HTR-8/SVneo (cell line): Measurements from ENCODE around the gene EHD4.

Experiments used
- DNase-seq: peaks from one replicate; pipeline ENCODE4 v3.0.0; 2011; ENCODE audit warnings: low spot score, mixed read lengths; ENCODE audit not compliant: insufficient read length
- FAIRE-seq: peaks from 2 replicates; lab custom pipeline; 2011; peaks lifted over from hg19 to GRCh38; lab: Jason Lieb, UNC

The EHD4 gene

DNA sequence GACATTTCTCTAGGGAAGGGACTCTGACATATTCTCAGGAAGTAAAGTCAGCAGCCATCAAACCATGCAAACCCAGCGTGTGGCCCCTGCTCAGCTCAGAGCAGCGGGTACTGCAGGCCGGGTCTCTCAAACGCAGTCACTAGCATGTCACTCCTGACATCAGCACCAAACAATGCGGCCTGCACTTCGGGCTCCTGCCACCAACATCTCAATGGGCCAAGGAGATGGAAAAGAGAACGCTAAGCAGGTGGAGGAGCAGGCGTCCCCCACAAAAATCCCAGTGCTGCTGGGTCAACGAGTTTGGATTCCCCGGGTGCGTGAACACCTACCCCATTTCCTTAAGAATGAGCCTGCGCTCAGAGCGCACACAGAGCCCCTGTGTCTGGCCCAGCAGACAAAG, 68.6 kb downstream of the EHD4 start:
- DNase-seq: no peak
- FAIRE-seq: no peak

DNA sequence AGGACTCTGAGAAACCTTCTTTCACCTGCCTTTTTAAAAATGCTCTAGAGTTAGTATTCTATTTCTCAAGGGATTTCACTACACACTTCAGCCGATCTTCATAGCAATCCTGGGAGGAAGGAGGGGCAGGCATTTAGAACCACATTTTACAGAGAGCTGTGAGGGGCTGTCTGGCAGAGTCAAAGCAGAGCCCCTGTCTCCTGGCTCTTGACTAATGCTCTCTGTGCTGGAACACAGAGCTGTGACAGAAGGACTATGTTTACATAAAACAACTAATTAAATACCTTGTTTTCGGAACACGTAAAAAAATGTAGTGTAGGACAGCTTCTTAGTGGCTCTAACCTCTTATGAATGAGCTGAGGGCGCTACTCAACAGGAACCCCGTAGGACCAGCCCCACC, 70.9 kb downstream of the EHD4 start:
- no peak for DNase-seq
- FAIRE-seq: no peak

DNA sequence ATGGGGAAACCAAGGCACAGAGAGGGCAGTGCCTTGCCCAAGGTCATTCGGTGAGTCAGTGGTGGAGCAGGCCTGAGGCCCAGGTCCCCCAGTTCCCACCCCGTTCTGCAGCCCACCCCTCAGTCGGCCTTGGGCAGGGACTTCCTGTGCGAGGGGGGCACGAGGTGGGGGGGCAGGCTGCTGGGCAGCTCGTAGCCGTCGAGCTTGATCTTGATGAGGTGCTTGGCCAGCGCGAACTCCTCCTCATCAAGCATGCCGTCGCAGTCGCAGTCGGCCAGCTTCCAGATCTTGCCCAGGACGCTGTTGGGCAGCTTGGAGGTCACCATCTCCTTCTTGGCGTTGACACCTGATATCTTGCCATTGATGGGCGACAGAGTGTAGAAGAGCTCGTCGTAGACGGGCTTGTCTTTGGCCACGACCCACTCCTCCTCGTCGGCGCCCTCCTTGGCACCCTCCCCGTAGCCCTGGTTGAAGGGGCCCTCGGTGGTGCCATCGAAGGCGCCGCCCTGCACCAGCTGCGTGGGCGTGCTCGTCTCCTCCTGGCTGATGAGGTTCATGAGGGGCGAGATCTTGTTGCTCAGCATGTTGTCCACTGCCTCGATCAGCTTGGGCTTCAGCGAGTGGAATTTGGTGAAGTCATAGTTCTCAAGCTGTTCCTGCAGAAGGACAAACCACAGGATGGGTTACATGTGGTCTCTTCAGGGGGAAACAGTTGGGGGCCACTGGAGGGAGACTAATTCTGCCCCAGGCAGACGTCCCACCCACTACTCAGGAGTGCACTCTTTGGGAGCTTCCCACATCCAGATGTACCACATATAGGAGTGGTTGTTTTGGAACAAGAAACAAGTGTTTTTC, 71.6 kb downstream of the EHD4 start:
- no peak for DNase-seq
- FAIRE-seq: no peak

DNA sequence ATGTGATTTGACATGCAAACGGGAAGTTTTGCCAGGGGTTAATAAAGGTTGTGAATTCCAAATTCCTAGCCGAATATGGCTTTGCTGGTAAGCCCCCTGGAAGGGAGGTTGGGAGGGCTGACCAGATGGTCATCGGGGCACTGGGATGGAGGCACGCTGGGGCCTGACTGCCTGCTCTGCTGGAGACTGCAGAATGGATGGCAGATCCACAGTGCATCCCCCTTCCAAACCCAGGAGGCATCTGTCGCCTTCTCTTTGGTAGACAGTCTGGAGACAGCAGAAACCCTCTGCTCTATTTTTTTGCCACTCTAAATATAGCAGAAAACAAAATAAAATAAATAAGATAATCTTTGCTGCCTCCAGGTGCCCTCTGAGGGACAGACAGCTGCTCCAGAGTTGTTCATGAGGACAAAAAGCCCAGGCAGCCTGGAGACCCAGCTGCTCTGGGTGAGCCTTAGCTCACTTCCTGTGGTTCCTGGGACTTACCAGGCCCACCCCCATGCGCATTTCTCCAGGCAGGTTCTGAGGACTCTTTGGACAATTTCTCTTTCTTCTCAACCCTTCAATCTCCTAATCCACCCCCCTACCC, 72.4 kb downstream of the EHD4 start:
- DNase-seq: no peak
- no peak for FAIRE-seq

DNA sequence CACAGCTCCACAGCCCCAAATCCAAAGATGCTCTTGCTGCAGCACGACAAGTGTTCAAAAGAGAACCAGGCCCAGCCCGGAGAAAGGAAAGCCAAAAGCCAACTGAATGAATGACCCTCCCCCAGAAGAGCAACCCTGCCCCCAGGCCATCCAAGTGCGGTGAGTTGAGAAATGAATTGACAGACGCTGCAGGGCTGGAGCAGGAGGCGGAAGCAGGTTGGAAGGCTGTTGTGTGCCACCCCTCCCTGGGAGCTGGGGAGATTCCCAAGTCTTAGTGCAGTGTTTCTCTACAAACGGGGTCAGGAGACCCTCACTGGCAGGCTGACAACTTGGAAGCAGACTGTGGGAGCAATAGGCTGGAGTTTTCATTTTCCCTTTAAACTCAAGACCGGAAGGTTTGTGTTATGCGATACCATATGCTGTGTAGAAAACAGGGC, 75.0 kb downstream of the EHD4 start:
- no peak for FAIRE-seq
- no peak for DNase-seq

DNA sequence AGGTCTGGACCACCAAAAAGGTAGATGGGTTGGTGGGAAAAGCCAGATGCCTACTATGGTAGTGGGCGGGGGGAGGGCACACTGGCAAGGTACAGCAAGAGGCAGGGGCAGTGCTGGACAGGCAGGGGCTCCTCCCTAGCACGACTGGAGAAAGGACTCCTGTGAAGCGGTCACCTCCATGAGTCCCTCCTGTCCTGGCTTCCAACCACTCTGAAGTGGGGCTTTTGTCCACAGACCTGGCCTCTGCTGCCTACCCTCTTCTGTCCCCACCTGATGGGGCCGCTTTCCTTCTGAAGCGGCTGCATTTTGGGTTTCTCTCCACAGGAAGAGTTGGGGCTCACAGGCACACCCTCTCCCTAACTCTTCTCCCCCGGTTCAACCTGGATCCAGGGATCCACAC, 75.8 kb downstream of the EHD4 start:
- no peak for FAIRE-seq
- DNase-seq: no peak

DNA sequence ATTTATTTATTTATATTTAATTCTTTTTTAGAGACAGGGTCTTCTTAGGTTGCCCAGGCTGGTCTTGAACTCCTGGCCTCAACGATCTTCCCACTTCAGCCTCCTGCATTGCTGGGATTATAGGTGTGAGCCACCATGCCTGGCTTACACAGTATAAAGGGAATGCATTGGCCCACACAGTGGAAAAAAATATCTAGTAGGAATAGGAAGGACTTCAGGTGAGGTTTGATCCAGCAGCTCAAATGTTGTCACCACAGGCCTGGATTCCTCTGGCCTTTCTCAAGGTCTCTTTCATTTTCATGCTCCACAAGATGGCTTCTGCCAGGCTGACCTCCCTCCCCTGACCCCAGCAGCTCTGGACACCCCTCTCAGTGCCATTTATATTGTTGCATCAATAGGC, 76.4 kb downstream of the EHD4 start:
- DNase-seq (no peak), FAIRE-seq (no peak)

DNA sequence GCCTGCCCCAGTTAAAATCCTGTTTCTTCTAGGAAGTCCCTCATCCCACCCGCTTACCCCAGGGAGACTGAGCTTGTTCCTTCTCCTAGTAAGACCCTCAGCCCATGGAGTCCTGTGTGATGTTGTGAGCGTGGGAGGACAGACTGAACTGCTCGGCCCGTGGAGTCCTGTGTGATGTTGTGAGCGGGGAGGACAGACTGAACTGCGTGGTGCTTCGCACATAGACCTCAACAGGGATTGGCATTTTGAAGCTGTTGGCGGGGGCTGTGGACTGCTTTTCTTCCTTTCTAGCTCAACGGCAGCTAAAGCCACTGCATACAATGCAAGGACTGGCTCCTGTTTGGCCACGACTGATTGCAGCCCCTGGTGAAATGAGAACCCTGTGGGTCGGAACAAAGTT, 76.9 kb downstream of the EHD4 start:
- no peak for FAIRE-seq
- no peak for DNase-seq

DNA sequence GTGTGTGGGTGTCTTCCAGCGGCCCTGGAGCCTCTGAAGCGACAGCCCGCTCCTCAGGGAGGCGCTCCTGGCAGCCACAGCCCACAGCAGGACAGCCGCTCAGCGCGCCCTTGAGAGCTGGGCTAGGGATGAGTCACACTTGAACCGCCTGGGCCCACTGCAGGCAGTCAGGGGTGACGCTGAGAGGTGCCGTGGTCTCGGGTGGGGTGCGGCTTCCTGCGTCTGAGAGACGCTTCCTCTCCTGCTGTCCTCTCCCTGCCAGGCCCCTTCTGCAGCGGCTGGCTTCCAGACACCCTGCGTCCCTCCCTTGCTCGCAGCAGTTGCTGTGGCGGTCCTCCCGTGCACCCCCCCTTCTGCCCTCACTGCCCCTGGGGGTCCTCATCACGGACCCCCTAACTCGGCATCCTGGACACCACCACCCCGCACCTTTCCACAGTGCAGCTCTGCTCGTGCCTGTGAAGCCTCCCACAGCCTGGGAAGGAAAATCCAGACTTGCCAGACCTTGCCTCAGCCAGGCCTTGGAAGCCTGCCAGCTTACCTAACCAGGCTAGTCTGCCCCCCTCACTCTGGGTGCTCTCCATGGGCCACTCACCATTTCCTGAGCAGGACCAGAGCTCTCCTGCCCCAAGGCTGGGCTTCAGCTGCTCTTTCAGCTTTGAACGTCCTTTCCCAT, 77.4 kb downstream of the EHD4 start:
- peak; percentile 49 for DNase-seq
- FAIRE-seq: no peak

DNA sequence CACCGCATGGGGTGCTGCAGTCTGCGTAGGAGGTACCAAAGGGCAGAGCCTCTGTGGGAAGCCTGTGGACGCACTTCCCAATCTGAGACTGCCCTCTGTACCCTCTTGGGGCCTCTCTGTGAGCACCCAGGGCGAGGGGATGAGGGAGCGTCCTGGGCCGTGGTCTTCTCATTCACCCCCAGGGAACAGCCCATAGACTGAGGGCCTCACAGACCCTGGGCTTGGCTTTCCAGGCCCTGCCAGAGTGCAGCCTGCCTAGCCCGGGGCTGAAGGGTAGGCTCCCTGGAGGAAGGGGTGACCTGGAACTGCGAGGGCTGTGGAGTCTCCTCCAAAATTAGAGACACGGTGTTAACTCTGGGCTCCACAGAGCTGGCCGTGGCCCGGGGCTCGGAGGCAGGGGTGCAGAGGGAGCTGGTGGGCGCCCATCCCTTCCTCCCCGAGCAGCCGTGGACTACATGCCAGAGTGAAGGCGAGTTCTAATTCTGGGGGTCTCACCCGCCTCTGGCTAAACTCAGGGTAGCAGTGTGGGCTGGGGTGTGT, 78.0 kb downstream of the EHD4 start:
- DNase-seq: no peak
- no peak for FAIRE-seq

DNA sequence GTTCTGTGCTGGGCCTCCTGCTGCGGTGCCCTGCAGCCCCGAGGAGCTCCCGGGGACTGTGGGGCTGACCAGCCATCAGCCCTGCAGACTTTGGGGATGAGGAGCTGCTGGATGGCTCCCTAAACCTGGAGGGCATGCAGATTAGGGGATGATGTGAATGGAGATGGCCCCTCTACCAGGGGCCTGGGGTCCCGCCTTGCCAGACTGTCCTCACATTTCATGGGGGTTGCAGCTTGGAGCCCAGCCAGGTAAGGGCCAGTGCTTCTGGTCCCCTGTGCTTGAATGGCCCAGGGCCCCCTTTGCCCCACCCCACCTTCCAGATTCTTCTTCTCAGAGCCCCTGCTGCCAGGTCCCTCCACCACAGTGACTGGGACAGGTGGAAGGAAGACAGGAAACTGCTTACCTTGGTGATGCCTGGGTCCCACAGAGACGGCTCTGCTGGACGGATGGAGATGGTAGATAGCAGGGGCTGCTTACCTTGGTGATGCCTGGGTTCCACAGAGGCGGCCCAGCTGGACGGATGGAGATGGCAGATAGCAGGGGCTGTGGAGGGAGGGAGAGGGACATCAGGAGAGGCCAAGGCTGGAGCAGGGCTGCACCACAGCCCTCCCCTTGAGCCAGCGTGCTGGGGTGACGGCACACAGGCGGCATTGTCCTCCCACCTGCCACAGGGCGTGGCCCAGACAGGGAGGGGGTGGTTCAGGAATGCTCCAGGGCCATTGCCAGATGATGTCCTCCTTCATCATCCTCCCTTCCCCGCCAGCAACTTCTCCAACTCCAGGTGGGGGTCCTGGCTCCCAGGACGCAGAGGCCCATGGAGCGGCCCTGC, 78.7 kb downstream of the EHD4 start, which contains the start of gene SPTBN5:
Gene SPTBN5, minus strand, starts transcription at position 632 of the 829 bp plus-strand sequence. Its CDS starts 556 bp downstream, at position 76.
- no peak for FAIRE-seq

DNA sequence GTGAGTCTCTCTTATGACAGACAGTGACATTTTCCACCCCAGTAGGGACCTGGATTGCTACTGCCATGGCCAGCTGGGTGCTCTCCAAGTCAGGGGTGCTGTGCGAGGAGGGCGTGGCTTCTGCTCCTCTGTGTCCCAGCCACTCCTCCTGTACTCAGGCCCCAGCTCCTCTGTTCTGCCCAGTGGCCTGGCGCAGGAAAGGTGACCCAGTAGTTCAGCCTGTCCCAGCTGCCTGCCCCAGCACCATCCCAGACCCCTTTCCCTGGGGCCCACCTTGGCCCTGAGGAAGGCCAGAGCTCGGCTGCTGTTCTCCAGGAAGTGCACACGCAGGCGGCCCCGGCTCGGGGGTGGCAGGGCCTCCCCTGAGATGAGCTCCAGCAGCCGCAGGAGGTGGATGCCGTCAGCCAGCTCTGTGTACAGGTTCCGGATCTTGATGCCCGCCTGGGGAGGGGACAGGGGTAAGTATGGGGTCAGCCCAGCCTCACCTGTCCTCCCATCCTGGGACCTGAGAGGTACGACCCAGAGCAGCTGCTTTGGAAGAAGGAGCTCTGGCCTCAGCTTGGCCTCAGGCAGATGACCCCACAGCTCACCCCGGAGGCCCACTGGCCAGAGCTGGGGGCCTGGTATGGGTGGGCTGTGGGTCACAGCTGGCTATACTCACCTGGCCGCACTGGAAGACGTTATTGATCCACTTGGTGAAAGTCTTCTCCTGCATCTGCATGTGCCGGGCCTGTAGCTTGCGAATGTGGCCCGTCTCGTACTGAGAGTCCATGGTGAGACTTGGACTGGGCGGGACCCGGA, 79.5 kb downstream of the EHD4 start:
- DNase-seq: no peak
- FAIRE-seq: no peak

More for the DNA sequence above, 78.7 kb downstream of the EHD4 start, which contains the start of gene SPTBN5:
- no peak for DNase-seq

DNA sequence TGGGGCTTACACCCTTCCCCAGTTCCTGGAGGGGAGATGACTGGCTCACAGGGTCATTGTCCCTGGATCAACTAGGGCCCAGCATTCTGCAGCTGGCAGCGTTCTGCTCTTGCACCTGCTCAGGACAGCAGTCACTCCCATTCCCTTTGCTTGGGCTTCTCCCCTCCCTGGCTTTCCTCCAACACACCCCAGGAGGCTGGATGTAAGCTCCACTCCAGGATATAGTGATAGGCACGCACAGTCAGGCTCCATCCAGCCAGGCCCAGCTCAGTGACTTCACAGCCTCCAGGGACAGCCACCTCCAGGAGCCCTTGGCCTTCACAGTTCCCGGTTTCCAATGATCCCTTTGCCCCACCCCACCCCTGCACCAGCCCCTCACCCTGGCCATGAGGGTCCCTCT, 80.4 kb downstream of the EHD4 start:
- FAIRE-seq (no peak), DNase-seq (no peak)

DNA sequence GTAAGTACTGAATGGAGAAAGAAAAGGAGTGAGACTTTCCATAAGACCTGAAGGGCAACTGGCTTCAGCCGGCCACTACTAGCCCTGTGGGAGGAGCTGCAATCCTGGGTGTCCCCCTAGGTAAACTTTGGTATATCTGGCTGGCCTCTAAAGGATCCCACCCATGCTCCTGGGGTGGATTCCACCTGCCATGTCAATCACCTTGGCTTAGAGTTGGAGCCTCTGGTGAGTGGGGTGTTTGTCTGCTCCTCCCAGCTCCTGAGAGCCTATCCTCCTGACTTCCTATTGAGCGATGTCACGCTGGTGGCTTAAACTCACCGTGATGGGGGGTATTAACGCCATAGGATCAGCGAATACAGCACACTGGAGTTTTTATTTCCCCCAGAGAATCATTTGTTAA, 81.1 kb downstream of the EHD4 start:
- FAIRE-seq (no peak), DNase-seq (no peak)

DNA sequence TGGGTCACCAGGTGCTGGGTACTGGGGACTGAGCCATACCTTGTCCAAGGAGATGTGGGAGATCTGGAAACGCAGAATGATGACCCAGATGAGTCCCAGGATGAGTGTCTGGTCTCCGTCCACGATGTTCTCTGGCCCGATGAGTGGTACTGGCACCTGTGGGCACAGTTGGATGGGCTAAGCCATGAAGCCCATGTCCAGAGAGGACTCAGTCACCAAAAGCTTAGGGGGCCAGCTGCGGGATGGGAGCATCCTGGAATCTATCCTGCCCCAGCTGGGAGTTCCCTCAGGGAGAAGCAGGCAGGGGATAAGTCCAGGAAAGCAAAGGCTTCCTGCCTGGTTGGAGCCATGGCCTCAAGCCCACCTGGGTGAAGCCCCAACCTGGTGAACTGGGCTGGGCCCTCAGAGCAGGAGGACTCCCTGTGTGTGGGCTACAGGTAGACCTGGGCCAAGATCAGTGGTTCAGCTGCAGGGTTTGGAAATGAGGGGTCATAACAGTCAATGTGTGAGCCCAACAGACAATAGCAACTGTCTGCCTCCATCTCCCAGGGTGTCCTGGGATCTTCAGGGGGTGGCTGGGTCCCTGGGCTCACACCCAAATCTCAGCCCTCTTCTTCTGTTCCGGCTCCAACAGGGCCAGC, 82.2 kb downstream of the EHD4 start:
- no peak for DNase-seq
- FAIRE-seq: no peak

DNA sequence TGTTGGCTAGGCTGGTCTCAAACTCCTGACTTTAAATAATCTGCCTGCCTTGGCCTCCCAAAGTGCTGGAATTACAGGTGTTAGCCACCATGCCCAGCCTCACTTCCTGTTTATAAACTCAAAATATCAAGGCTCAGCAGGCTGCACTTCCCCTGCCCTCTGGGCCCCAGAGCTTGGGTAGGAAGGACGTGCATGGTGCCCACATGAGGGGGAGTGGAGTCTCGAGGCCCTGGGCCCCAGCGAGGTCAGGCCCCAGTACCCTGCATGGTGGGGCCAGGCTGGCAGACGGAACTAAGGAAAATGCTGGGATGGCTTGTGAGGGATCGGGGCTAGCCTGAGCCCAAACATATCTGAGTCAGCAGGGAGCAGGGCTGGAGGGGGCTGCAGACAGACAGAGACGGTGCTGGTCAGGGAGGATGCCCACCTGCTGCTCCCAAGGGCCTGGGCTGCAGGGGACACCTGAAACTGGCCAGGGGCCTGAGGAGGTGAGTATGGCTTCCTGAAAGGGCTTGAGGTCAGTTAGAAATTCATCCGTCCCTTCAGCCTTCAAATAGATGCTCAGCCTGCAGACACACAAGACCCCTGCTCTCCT, 83.6 kb downstream of the EHD4 start:
- FAIRE-seq (no peak), DNase-seq (no peak)

DNA sequence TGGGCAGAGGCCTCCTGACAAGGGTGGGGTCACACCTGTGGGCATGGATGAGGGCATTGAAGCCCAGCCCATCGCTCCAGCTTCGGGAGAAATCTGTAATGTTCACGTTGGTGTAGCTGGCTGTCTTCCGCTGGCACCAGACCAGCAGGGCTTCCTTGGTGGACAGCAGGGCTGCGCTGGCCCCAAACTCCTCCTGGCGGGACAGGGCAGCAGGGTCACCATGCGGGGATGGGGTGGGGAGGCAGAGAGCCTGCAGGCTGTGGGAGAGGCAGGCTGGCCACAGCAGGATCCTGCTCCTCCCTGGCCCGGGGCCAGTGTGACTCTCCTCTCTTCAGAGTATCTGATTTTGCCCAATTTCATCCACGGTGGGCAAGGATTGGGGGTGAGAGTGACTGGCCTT, 84.5 kb downstream of the EHD4 start:
- FAIRE-seq (no peak), DNase-seq (no peak)

DNA sequence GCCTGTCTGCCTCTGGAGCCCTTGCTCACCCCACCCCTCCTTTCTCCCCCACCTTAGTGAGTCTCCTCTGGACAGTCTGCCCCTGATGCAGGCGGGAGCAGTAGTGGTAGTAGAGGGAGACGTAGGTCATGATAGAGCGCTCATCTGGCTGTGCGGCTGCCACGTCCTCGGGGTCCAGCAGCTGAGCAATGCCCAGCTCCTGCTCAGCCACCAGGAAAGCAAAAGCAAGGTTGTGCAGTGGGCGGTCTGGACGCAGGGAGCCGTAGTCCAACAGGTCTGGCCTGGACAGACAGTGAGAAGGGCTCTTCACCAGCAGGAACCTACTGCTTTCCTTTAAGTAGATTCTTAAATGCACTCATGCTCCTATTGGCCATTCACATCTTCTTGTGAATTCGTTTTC, 85.2 kb downstream of the EHD4 start:
- no peak for DNase-seq
- FAIRE-seq: no peak
